ENCODE results near the gene YAP1.

Gene YAP1

DNA sequence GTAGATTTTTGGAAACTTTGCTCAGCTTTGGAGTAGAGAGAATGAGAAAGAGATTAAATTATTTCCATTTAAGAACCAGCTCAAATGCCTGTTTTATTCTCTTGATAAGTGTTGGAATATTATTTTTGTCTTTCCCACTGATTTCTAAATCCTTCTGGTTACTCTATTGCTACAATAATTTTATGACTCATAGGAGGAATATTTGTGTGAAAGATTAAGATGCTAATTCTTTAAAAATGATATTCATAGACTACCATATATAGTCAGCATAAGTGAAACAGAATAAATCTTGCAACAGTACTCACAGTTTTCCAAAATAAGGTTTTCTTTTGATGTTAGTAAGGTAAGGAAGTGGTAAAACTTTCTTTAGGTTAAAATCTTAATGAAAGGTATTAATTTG lies 60.9 kb downstream of the YAP1 start:
- no peak for TF ChIP-seq EZH2 (IDR thresholded peaks at IDR 0.05; ENCODE audit: borderline replicate concordance, low read depth, low read length, severe bottlenecking)
- TF ChIP-seq, protein P1, sequence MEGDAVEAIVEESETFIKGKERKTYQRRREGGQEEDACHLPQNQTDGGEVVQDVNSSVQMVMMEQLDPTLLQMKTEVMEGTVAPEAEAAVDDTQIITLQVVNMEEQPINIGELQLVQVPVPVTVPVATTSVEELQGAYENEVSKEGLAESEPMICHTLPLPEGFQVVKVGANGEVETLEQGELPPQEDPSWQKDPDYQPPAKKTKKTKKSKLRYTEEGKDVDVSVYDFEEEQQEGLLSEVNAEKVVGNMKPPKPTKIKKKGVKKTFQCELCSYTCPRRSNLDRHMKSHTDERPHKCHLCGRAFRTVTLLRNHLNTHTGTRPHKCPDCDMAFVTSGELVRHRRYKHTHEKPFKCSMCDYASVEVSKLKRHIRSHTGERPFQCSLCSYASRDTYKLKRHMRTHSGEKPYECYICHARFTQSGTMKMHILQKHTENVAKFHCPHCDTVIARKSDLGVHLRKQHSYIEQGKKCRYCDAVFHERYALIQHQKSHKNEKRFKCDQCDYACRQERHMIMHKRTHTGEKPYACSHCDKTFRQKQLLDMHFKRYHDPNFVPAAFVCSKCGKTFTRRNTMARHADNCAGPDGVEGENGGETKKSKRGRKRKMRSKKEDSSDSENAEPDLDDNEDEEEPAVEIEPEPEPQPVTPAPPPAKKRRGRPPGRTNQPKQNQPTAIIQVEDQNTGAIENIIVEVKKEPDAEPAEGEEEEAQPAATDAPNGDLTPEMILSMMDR (IDR thresholded peaks at IDR 0.05; ENCODE audit: borderline replicate concordance, extremely low read depth, low read length, poor library complexity, severe bottlenecking): no peak
- Histone ChIP-seq H3K27me3 (ENCODE audit: insufficient read depth, low read length, poor library complexity) (peaks cover 5% of the 10 kb centered on the region), H3K27ac (ENCODE audit: low read length) (no peak overlapping the region), H3K79me2 (ENCODE audit: insufficient read depth, low read length) (no peaks in the 10 kb centered on the region), H3K9ac (ENCODE audit: low read depth, low read length) (no peak overlapping the region), H2AFZ (ENCODE audit: low read depth, low read length) (no peak overlapping the region), H3K4me3 (ENCODE audit: low read depth in 1 of 2, low read length in 2 of 2) (no peak overlapping the region), H3K9me3 (ENCODE audit: insufficient read depth, low read length, severe bottlenecking) (no peaks in the 10 kb centered on the region), H3K4me2 (ENCODE audit: insufficient read depth, low read length) (no peak overlapping the region), H3K36me3 (ENCODE audit: insufficient read depth, low read length) (no peaks in the 10 kb centered on the region), H4K20me1 (ENCODE audit: insufficient read depth, low read length) (no peaks in the 10 kb centered on the region), H3K4me1 (ENCODE audit: insufficient read depth, low read length) (no peaks in the 10 kb centered on the region)
- DNase-seq: no peak
- no peak for ATAC-seq (ENCODE audit: insufficient read depth, low read depth)

DNA sequence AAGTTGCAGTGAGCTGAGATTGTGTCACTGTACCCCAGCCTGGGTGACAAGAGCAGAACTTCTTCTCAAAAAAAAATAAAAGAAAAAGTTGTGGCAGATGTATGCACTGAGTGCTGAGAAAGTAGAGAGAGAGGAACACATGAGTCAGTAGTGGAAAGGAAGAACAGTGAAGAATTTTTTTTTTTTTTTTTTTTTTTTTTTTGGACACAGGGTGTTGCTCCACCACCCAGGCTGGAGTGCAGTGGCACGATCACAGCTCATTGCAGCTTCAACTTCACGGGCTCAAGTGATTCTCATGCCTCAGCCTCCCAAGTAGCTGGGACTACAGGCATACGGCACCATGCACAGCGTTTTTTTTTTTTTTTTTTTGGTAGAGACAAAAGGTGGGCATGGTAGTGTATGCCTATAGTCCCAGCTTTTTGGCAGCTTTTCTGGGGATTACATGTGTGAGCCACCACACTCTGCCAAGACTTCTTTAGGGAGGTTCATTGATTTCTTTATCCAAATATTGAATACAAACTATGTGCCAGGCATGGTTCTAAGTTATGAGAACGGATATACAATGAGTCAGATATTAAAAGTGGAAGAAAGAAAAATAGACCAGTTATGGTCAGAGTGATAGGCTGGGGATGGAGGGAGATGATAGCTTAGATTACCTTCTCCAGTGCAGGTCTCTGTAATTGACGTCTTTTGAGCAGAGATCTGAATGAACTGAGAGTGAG lies 62.0 kb downstream of the YAP1 start:
- DNase-seq: no peak

DNA sequence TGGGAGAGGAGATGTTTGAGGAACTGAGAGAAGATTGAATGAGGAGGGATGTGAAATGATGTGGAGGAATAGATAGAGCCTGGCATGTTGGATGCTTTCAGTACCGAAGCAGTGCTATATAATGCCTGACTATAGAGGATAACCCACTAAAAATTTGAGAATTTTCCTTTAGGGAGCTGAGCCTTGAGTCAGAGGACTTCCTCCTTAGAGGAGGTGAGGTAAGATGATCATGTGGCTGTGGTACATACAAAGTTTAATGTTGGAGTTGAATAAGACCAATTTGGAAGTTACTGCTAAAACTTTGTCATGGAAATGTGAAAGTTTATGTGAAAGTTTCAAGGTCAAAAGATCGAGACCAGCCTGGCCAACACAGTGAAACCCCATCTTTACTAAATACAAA lies 66.9 kb downstream of the YAP1 start:
- Histone ChIP-seq H3K4me1 (ENCODE audit: insufficient read depth, low read length) (no peaks in the 10 kb centered on the region), H3K4me2 (ENCODE audit: insufficient read depth, low read length) (no peak overlapping the region), H4K20me1 (ENCODE audit: insufficient read depth, low read length) (no peaks in the 10 kb centered on the region), H3K27me3 (ENCODE audit: insufficient read depth, low read length, poor library complexity) (no peaks in the 10 kb centered on the region), H3K27ac (ENCODE audit: low read length) (no peak overlapping the region), H3K9ac (ENCODE audit: low read depth, low read length) (no peak overlapping the region), H3K9me3 (ENCODE audit: insufficient read depth, low read length, severe bottlenecking) (no peaks in the 10 kb centered on the region), H3K79me2 (ENCODE audit: insufficient read depth, low read length) (no peaks in the 10 kb centered on the region), H3K36me3 (ENCODE audit: insufficient read depth, low read length) (no peaks in the 10 kb centered on the region), H2AFZ (ENCODE audit: low read depth, low read length) (no peak overlapping the region), H3K4me3 (ENCODE audit: low read depth in 1 of 2, low read length in 2 of 2) (no peak overlapping the region)
- ATAC-seq (ENCODE audit: insufficient read depth, low read depth): no peak
- no peak for DNase-seq
- no peak for TF ChIP-seq EZH2 (IDR thresholded peaks at IDR 0.05; ENCODE audit: borderline replicate concordance, low read depth, low read length, severe bottlenecking)

More for the DNA sequence above, 62.0 kb downstream of the YAP1 start:
- ATAC-seq (ENCODE audit: insufficient read depth, low read depth): no peak
- no peak overlapping the region for H3K9ac ChIP-seq (ENCODE audit: low read depth, low read length)
- no peaks in the 10 kb centered on the region for H3K27me3 ChIP-seq (ENCODE audit: insufficient read depth, low read length, poor library complexity)
- no peak overlapping the region for H3K4me2 ChIP-seq (ENCODE audit: insufficient read depth, low read length)
- TF ChIP-seq EZH2 (IDR thresholded peaks at IDR 0.05; ENCODE audit: borderline replicate concordance, low read depth, low read length, severe bottlenecking): no peak
- TF ChIP-seq, protein P1 (IDR thresholded peaks at IDR 0.05; ENCODE audit: borderline replicate concordance, extremely low read depth, low read length, poor library complexity, severe bottlenecking): no peak
- H3K27ac ChIP-seq (ENCODE audit: low read length): no peak overlapping the region
- no peaks in the 10 kb centered on the region for H3K9me3 ChIP-seq (ENCODE audit: insufficient read depth, low read length, severe bottlenecking)
- H3K4me1 ChIP-seq (ENCODE audit: insufficient read depth, low read length): no peaks in the 10 kb centered on the region
- H3K4me3 ChIP-seq (ENCODE audit: low read depth in 1 of 2, low read length in 2 of 2): no peak overlapping the region
- no peak overlapping the region for H2AFZ ChIP-seq (ENCODE audit: low read depth, low read length)
- H3K36me3 ChIP-seq (ENCODE audit: insufficient read depth, low read length): no peaks in the 10 kb centered on the region
- H3K79me2 ChIP-seq (ENCODE audit: insufficient read depth, low read length): no peaks in the 10 kb centered on the region
- H4K20me1 ChIP-seq (ENCODE audit: insufficient read depth, low read length): no peaks in the 10 kb centered on the region

DNA sequence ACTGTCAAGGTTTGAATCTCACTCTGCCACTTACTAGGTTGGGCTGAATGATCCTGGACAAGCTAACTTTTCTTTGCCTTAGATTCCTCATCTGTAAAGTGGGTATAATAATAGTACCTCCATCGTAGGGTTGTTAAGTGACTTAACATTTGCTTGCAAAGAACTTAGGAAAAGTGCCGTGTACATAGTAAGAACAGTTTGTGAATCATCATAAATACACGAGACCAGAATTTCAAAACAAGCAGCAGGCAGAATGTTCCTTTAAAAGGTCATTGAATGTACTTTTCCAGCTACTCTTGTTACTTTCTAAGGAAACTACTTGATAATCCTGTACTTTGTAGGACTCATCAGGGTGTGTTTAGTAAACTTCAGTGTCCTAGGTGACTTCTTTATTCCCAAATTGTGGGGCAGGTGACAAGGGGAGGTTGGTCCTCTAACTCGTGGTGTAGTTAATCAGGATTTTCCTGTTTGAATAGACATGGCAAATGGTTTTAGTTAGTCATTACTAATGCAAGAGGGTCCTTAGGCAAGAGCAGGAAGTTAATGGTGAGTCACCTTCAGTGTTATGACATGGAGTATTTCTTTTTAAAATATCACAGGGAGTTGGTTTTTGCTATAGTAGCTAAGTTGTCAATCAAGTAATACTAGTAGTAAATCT lies 67.9 kb downstream of the YAP1 start:
- no peak overlapping the region for H2AFZ ChIP-seq (ENCODE audit: low read depth, low read length)
- H3K36me3 ChIP-seq (ENCODE audit: insufficient read depth, low read length): no peaks in the 10 kb centered on the region
- H3K4me2 ChIP-seq (ENCODE audit: insufficient read depth, low read length): no peak overlapping the region
- H3K79me2 ChIP-seq (ENCODE audit: insufficient read depth, low read length): no peaks in the 10 kb centered on the region
- no peak overlapping the region for H3K9ac ChIP-seq (ENCODE audit: low read depth, low read length)
- H3K27me3 ChIP-seq (ENCODE audit: insufficient read depth, low read length, poor library complexity): no peaks in the 10 kb centered on the region
- ATAC-seq (ENCODE audit: insufficient read depth, low read depth) (no peak), DNase-seq (no peak)
- H4K20me1 ChIP-seq (ENCODE audit: insufficient read depth, low read length): no peaks in the 10 kb centered on the region
- no peak overlapping the region for H3K27ac ChIP-seq (ENCODE audit: low read length)
- H3K9me3 ChIP-seq (ENCODE audit: insufficient read depth, low read length, severe bottlenecking): no peaks in the 10 kb centered on the region
- no peak overlapping the region for H3K4me3 ChIP-seq (ENCODE audit: low read depth in 1 of 2, low read length in 2 of 2)
- H3K4me1 ChIP-seq (ENCODE audit: insufficient read depth, low read length): no peaks in the 10 kb centered on the region
- TF ChIP-seq, protein P1 (IDR thresholded peaks at IDR 0.05; ENCODE audit: borderline replicate concordance, extremely low read depth, low read length, poor library complexity, severe bottlenecking): no peak
- no peak for TF ChIP-seq EZH2 (IDR thresholded peaks at IDR 0.05; ENCODE audit: borderline replicate concordance, low read depth, low read length, severe bottlenecking)

All from DND-41 (cell line).